H9 (cell line): Measurements from ENCODE around the gene ARHGAP8. TPM values are rescaled to one million over a fixed set of nuclear protein-coding genes. Genes with fewer than 3 reads are reported as not detected.

Source experiments
- DNase-seq: peaks from one replicate; pipeline ENCODE4 v3.0.0-alpha.2; 2017
- H2AFZ ChIP-seq: one replicate; pipeline ENCODE4 v1.6.1; 2013; ENCODE audit warnings: mild to moderate bottlenecking, low read length, control low read depth, moderate library complexity
- H2AK5ac ChIP-seq: 2 replicates; pipeline ENCODE4 v1.6.1; 2013; ENCODE audit warnings: low read length, control low read depth, mixed read lengths; ENCODE audit not compliant: insufficient read length
- H2BK120ac ChIP-seq: one replicate; pipeline ENCODE4 v1.6.1; 2013; ENCODE audit warnings: low read depth, mild to moderate bottlenecking, low read length, control low read depth, inconsistent platforms; ENCODE audit not compliant: poor library complexity, severe bottlenecking
- H2BK12ac ChIP-seq: 2 replicates; pipeline ENCODE4 v1.6.1; 2013; ENCODE audit warnings: low read length, control low read depth, mixed read lengths, low read depth; ENCODE audit not compliant: insufficient read length
- H2BK15ac ChIP-seq: 2 replicates; pipeline ENCODE4 v1.6.1; 2013; ENCODE audit warnings: low read depth, low read length, control low read depth
- H2BK20ac ChIP-seq: one replicate; pipeline ENCODE4 v1.6.1; 2013; ENCODE audit warnings: low read depth, mild to moderate bottlenecking, low read length, control low read depth, inconsistent platforms; ENCODE audit not compliant: poor library complexity, severe bottlenecking
- H2BK5ac ChIP-seq: 2 replicates; pipeline ENCODE4 v1.6.1; 2013; ENCODE audit warnings: low read length, control low read depth, mixed read lengths; ENCODE audit not compliant: insufficient read length
- H3K14ac ChIP-seq: 2 replicates; pipeline ENCODE4 v1.6.1; 2013; ENCODE audit warnings: low read length, control low read depth; ENCODE audit not compliant: insufficient read depth
- H3K18ac ChIP-seq: 2 replicates; pipeline ENCODE4 v1.6.1; 2013; ENCODE audit warnings: low read depth, mild to moderate bottlenecking, mixed read lengths, low read length, control low read depth; ENCODE audit not compliant: insufficient read length
- H3K23ac ChIP-seq: 2 replicates; pipeline ENCODE4 v1.6.1; 2013; ENCODE audit warnings: low read length, control low read depth, mixed read lengths, low read depth; ENCODE audit not compliant: insufficient read length
- H3K23me2 ChIP-seq: 2 replicates; pipeline ENCODE4 v1.6.1; 2013; ENCODE audit warnings: low read depth, mild to moderate bottlenecking, mixed read lengths, low read length, control low read depth; ENCODE audit not compliant: insufficient read length, poor library complexity, severe bottlenecking
- H3K27ac ChIP-seq: 2 replicates; pipeline ENCODE4 v1.5.1; 2013; ENCODE audit warnings: low read length, control low read depth, mixed read lengths, low read depth; ENCODE audit not compliant: insufficient read length
- H3K27me3 ChIP-seq: 2 replicates; pipeline ENCODE4 v1.6.1; 2013; ENCODE audit warnings: low read length, control low read depth, inconsistent platforms; ENCODE audit not compliant: insufficient read depth
- H3K4ac ChIP-seq: 2 replicates; pipeline ENCODE4 v1.6.1; 2013; ENCODE audit warnings: low read depth, mild to moderate bottlenecking, control low read depth, inconsistent platforms, low read length, moderate library complexity
- H3K4me1 ChIP-seq: 2 replicates; pipeline ENCODE4 v1.6.1; 2013; ENCODE audit warnings: low read length, control low read depth, inconsistent platforms; ENCODE audit not compliant: insufficient read depth
- H3K4me2 ChIP-seq: 2 replicates; pipeline ENCODE4 v1.6.1; 2013; ENCODE audit warnings: low read length, control low read depth, mixed read lengths; ENCODE audit not compliant: insufficient read length, insufficient read depth
- H3K56ac ChIP-seq: 2 replicates; pipeline ENCODE4 v1.6.1; 2013; ENCODE audit warnings: low read depth, mild to moderate bottlenecking, mixed read lengths, low read length, control low read depth; ENCODE audit not compliant: insufficient read length
- H3K79me1 ChIP-seq: 2 replicates; pipeline ENCODE4 v1.6.1; 2013; ENCODE audit warnings: low read depth, mild to moderate bottlenecking, moderate library complexity, low read length, control low read depth, inconsistent platforms; ENCODE audit not compliant: insufficient read depth, poor library complexity, severe bottlenecking
- H3K79me2 ChIP-seq: 2 replicates; pipeline ENCODE4 v1.6.1; 2013; ENCODE audit warnings: low read length, control low read depth, inconsistent platforms; ENCODE audit not compliant: insufficient read depth
- H3K9ac ChIP-seq: 2 replicates; pipeline ENCODE4 v1.6.1; 2013; ENCODE audit warnings: low read length, control low read depth, mixed read lengths; ENCODE audit not compliant: insufficient read length; ENCODE audit errors: extremely low read depth
- H3K9me3 ChIP-seq: one replicate; pipeline ENCODE4 v1.6.1; 2013; ENCODE audit warnings: low read depth, low read length, inconsistent platforms; ENCODE audit not compliant: control insufficient read depth
- H3T11ph ChIP-seq: one replicate; pipeline ENCODE4 v1.6.1; 2013; ENCODE audit warnings: mild to moderate bottlenecking, low read length, control low read depth, inconsistent platforms
- H4K20me1 ChIP-seq: one replicate; pipeline ENCODE4 v1.6.1; 2013; ENCODE audit not compliant: control insufficient read depth, insufficient read length, insufficient read depth
- H4K5ac ChIP-seq: 2 replicates; pipeline ENCODE4 v1.6.1; 2013; ENCODE audit warnings: low read depth, mild to moderate bottlenecking, mixed read lengths, low read length, control low read depth; ENCODE audit not compliant: insufficient read length
- H4K8ac ChIP-seq: replicated peaks from 2 replicates; pipeline ENCODE4 v1.6.1; 2013; ENCODE audit warnings: low read length, control low read depth, mixed read lengths, low read depth; ENCODE audit not compliant: insufficient read length
- H4K91ac ChIP-seq: 2 replicates; pipeline ENCODE4 v1.6.1; 2013; ENCODE audit warnings: low read depth, mild to moderate bottlenecking, moderate library complexity, mixed read lengths, low read length, control low read depth; ENCODE audit not compliant: insufficient read length
- H3K27ac Mint-ChIP-seq, 3 experiments: 2 replicates in 2 of 3; 3 replicates in 1 of 3; pipeline ENCODE4 v1.8.0; 2020 to 2021; ENCODE audit warnings: mixed read lengths in 3 of 3, mild to moderate bottlenecking in 1 of 3, moderate library complexity in 1 of 3
- H3K27me3 Mint-ChIP-seq: 2 replicates; pipeline ENCODE4 v1.8.0; 2021; ENCODE audit warnings: low read depth, mild to moderate bottlenecking, moderate library complexity, mixed read lengths
- H3K36me3 Mint-ChIP-seq, 3 experiments: 2 replicates in 2 of 3; 3 replicates in 1 of 3; pipeline ENCODE4 v1.8.0; 2020 to 2021; ENCODE audit warnings: low read depth in 3 of 3, mixed read lengths in 3 of 3; ENCODE audit not compliant: insufficient read depth in 1 of 3
- H3K4me1 Mint-ChIP-seq, 2 experiments: 2 replicates each; pipeline ENCODE4 v1.8.0; 2020; ENCODE audit warnings: mixed read lengths in 2 of 2
- H3K4me3 Mint-ChIP-seq, 2 experiments: 2 replicates in 1 of 2; 3 replicates in 1 of 2; pipeline ENCODE4 v1.8.0; 2020 to 2021; ENCODE audit warnings: mild to moderate bottlenecking in 2 of 2, mixed read lengths in 2 of 2, moderate library complexity in 1 of 2
- H3K9me3 Mint-ChIP-seq, 2 experiments: 2 replicates in 1 of 2; 3 replicates in 1 of 2; pipeline ENCODE4 v1.8.0; 2020; ENCODE audit warnings: mild to moderate bottlenecking in 2 of 2, mixed read lengths in 2 of 2, moderate library complexity in 1 of 2
- CTCF ChIP-seq: fragments of 200-600 bp; sonication (generic); conservative IDR thresholded peaks from 3 replicates; pipeline ENCODE4 v1.8.0; 2021; ENCODE audit warnings: antibody characterized with exemption, mild to moderate bottlenecking
- WGBS: extraction: QIAGEN DNeasy Blood & Tissue Kit; methylation state at CpG from one replicate; pipeline ENCODE4 v1.1.7; 2013; ENCODE audit warnings: missing lambda C conversion rate, low lambda C conversion rate, mixed read lengths; ENCODE audit not compliant: insufficient read length; ENCODE audit errors: extremely low coverage; 5-methylcytosine and 5-hydroxymethylcytosine counted together
- total RNA-seq: library from RNA; stranded (reverse); gene quantifications from 2 replicates; pipeline ENCODE4 v1.2.1, GENCODE V29; 2021

ARHGAP8 gene
- total RNA-seq, 1 experiment from 2014 or later, result 35.4 TPM

- H2AFZ ChIP-seq, result no peak overlapping the region
- H4K8ac ChIP-seq, result no peak overlapping the region
- no peak overlapping the region for H3K18ac ChIP-seq
- no CpG with 5 or more reads among the region's 16 CpGs for WGBS
- Mint-ChIP-seq H3K27me3 (peaks cover 55% of the 10 kb centered on the region), H3K36me3 (peaks cover 0 to 4% (median 3%) of the 10 kb centered on the region in 3 experiments; a peak in 2 of 7 replicates), H3K4me3 (no peak overlapping the region), H3K4me1 (peaks cover 16 to 30% of the 10 kb centered on the region in 2 experiments), H3K9me3 (no peaks in the 10 kb centered on the region), H3K27ac (no peak overlapping the region)
- no peak overlapping the region for H3K4ac ChIP-seq
- no peak overlapping the region for H2BK120ac ChIP-seq
- H3K14ac ChIP-seq, result no peak overlapping the region
- no peak overlapping the region for H3T11ph ChIP-seq
- no peak overlapping the region for H2AK5ac ChIP-seq
- H3K27me3 ChIP-seq, result peaks cover 8% of the 10 kb centered on the region; the same call in 1 of the 2 replicates
- H2BK12ac ChIP-seq, result no peak overlapping the region
- no peak overlapping the region for H3K56ac ChIP-seq
- H3K27ac ChIP-seq, result no peak overlapping the region
- no peaks in the 10 kb centered on the region for H3K4me1 ChIP-seq
- H2BK15ac ChIP-seq, result no peak overlapping the region
- H3K79me2 ChIP-seq, result no peaks in the 10 kb centered on the region
- H4K20me1 ChIP-seq, result peaks cover 3% of the 10 kb centered on the region
- H3K23me2 ChIP-seq, result peaks cover 3% of the 10 kb centered on the region
- DNase-seq, result no peak
- H3K9me3 ChIP-seq, result no peaks in the 10 kb centered on the region
- H2BK5ac ChIP-seq, result no peak overlapping the region
- H3K79me1 ChIP-seq, result no peaks in the 10 kb centered on the region
- TF ChIP-seq CTCF, result no peak
- no peak overlapping the region for H4K91ac ChIP-seq
- H4K5ac ChIP-seq, result no peak overlapping the region
- no peak overlapping the region for H2BK20ac ChIP-seq
- no peak overlapping the region for H3K23ac ChIP-seq
- H3K4me2 ChIP-seq, result no peak overlapping the region
- no peak overlapping the region for H3K9ac ChIP-seq
Measured at GRCh38 chr22:44704159-44705021, 48.0 kb upstream of the ARHGAP8 start.
